Mesenchymal stem cell (in vitro differentiated cells and primary cell): ENCODE data around the gene FCER2.
"Not testable (repeated sequence)": the region's sequence is repeated elsewhere in the genome, so short reads cannot be mapped to it uniquely, and the experiment has no call there.

Experiments
- DNase-seq: peaks from one replicate; pipeline ENCODE4 v3.0.0-alpha.2; 2013
- H2AFZ ChIP-seq: one replicate; pipeline ENCODE4 v1.6.1; 2013; ENCODE audit warnings: low read depth, mild to moderate bottlenecking, control low read depth, inconsistent platforms, low read length, moderate library complexity
- H2AK5ac ChIP-seq: 2 replicates; pipeline ENCODE4 v1.6.1; 2013; ENCODE audit warnings: low read length, moderate library complexity, mild to moderate bottlenecking, inconsistent platforms; ENCODE audit not compliant: severe bottlenecking
- H2BK120ac ChIP-seq: one replicate; pipeline ENCODE4 v1.6.1; 2013; ENCODE audit warnings: low read depth, mild to moderate bottlenecking, inconsistent platforms, low read length, moderate library complexity
- H2BK12ac ChIP-seq, 2 experiments: one replicate each; pipeline ENCODE4 v1.6.1; 2013; ENCODE audit warnings: inconsistent platforms in 2 of 2, low read length in 2 of 2, mild to moderate bottlenecking in 2 of 2, moderate library complexity in 2 of 2, control low read depth in 1 of 2
- H2BK15ac ChIP-seq: one replicate; pipeline ENCODE4 v1.6.1; 2013; ENCODE audit warnings: mild to moderate bottlenecking, low read depth, inconsistent platforms; ENCODE audit not compliant: poor library complexity, severe bottlenecking
- H2BK5ac ChIP-seq: 2 replicates; pipeline ENCODE4 v1.6.1; 2013; ENCODE audit warnings: low read depth, mild to moderate bottlenecking, low read length, control low read depth, inconsistent platforms; ENCODE audit not compliant: poor library complexity, severe bottlenecking
- H3K14ac ChIP-seq, 2 experiments: one replicate each; pipeline ENCODE4 v1.6.1; 2013; ENCODE audit warnings: inconsistent platforms in 2 of 2, low read length in 2 of 2, control low read depth in 1 of 2, mild to moderate bottlenecking in 1 of 2, moderate library complexity in 1 of 2
- H3K18ac ChIP-seq, 2 experiments: one replicate each; pipeline ENCODE4 v1.6.1; 2013; ENCODE audit warnings: inconsistent platforms in 2 of 2, low read length in 2 of 2, control low read depth in 1 of 2, low read depth in 1 of 2, mild to moderate bottlenecking in 1 of 2
- H3K23ac ChIP-seq, 2 experiments: one replicate each; pipeline ENCODE4 v1.6.1; 2013; ENCODE audit warnings: inconsistent platforms in 2 of 2, low read length in 2 of 2, mild to moderate bottlenecking in 2 of 2, moderate library complexity in 2 of 2, control low read depth in 1 of 2
- H3K27ac ChIP-seq: 2 replicates; pipeline ENCODE4 v1.5.1; 2013; ENCODE audit warnings: mild to moderate bottlenecking, moderate library complexity, low read length, control low read depth, inconsistent platforms; ENCODE audit not compliant: poor library complexity, severe bottlenecking
- H3K27me3 ChIP-seq, 2 experiments: 2 replicates each; pipeline versions ENCODE4 v1.6.1 to v1.7.0; 2013; ENCODE audit warnings: low read length in 2 of 2, mild to moderate bottlenecking in 2 of 2, moderate library complexity in 2 of 2, control low read depth in 1 of 2, inconsistent platforms in 1 of 2; ENCODE audit not compliant: control insufficient read depth in 1 of 2, insufficient read depth in 1 of 2
- H3K36me3 ChIP-seq, 2 experiments: 2 replicates each; pipeline versions ENCODE4 v1.6.1 to v1.7.0; 2013; ENCODE audit warnings: low read length in 2 of 2, control low read depth in 1 of 2, inconsistent platforms in 1 of 2, low read depth in 1 of 2, mild to moderate bottlenecking in 1 of 2; ENCODE audit not compliant: insufficient read depth in 2 of 2, control insufficient read depth in 1 of 2
- H3K4ac ChIP-seq, 2 experiments: one replicate each; pipeline ENCODE4 v1.6.1; 2013; ENCODE audit warnings: inconsistent platforms in 2 of 2, low read length in 2 of 2, mild to moderate bottlenecking in 2 of 2, moderate library complexity in 2 of 2, control low read depth in 1 of 2, low read depth in 1 of 2
- H3K4me1 ChIP-seq: 2 replicates; pipeline ENCODE4 v1.6.1; 2013; ENCODE audit warnings: low read depth, low read length, control low read depth; ENCODE audit not compliant: control insufficient read depth, insufficient read depth
- H3K4me2 ChIP-seq: 2 replicates; pipeline ENCODE4 v1.6.1; 2013; ENCODE audit warnings: low read length, mild to moderate bottlenecking, inconsistent platforms; ENCODE audit not compliant: poor library complexity, severe bottlenecking
- H3K4me3 ChIP-seq, 2 experiments: 2 replicates each; pipeline versions ENCODE4 v1.5.1 to v1.7.0; 2013; ENCODE audit warnings: low read length in 2 of 2, mild to moderate bottlenecking in 2 of 2, control low read depth in 1 of 2, low read depth in 1 of 2; ENCODE audit not compliant: insufficient read depth in 1 of 2
- H3K79me1 ChIP-seq: replicated peaks from 2 replicates; pipeline ENCODE4 v1.6.1; 2013; ENCODE audit warnings: mild to moderate bottlenecking, control low read depth, low read length, inconsistent platforms; ENCODE audit not compliant: poor library complexity, severe bottlenecking
- H3K9ac ChIP-seq: 2 replicates; pipeline ENCODE4 v1.7.0; 2013; ENCODE audit warnings: mild to moderate bottlenecking, low read length, moderate library complexity
- H3K9me3 ChIP-seq: 2 replicates; pipeline ENCODE4 v1.7.0; 2013; ENCODE audit warnings: mild to moderate bottlenecking, low read length; ENCODE audit not compliant: control insufficient read depth
- H4K8ac ChIP-seq: one replicate; pipeline ENCODE4 v1.6.1; 2013; ENCODE audit warnings: inconsistent platforms, mild to moderate bottlenecking, low read length, moderate library complexity
- H4K91ac ChIP-seq: one replicate; pipeline ENCODE4 v1.6.1; 2013; ENCODE audit warnings: mild to moderate bottlenecking, low read length, inconsistent platforms
- WGBS: methylation state at CpG from one replicate; pipeline ENCODE4 v1.1.7; 2013; ENCODE audit warnings: mixed read lengths; 5-methylcytosine and 5-hydroxymethylcytosine counted together

The FCER2 gene

GRCh38 chr19:7746903-7747884 lies 45.3 kb upstream of the FCER2 start, which contains the start of gene CD209:
Gene CD209 (minus strand): TSS chr19:7747534. CDS start chr19:7747511, 23 bp downstream.
- Histone ChIP-seq H2BK120ac (no peak within 1 kb of the TSS), H4K91ac (no peak within 1 kb of the TSS), H3K4me1 (no peaks in the 10 kb centered on the region), H3K27ac (no peak within 1 kb of the TSS), H3K9ac (no peak within 1 kb of the TSS), H2BK5ac (no peak within 1 kb of the TSS), H3K36me3 (no peaks in the 10 kb centered on the region), H3K14ac (no peak within 1 kb of the TSS), H3K27me3 (peaks cover 29 to 52% of the 10 kb centered on the region in 2 experiments), H3K4me3 (no peak within 1 kb of the TSS), H4K8ac (no peak within 1 kb of the TSS), H2AK5ac (no peak within 1 kb of the TSS), H2BK15ac (no peak within 1 kb of the TSS), H3K79me1 (no peaks in the 10 kb centered on the region), H3K4me2 (no peak within 1 kb of the TSS), H2BK12ac (no peak within 1 kb of the TSS), H3K4ac (no peak within 1 kb of the TSS), H3K18ac (no peak within 1 kb of the TSS), H3K23ac (no peak within 1 kb of the TSS), H3K9me3 (no peaks in the 10 kb centered on the region), H2AFZ (no peak within 1 kb of the TSS)
- 65% methylated on average over 7 of the region's 7 CpGs for WGBS
- DNase-seq = no peak

- not testable (repeated sequence) for H3K4me1 ChIP-seq, H3K36me3 ChIP-seq, H3K23ac ChIP-seq, H3K4me2 ChIP-seq, H4K91ac ChIP-seq, H3K18ac ChIP-seq, H3K14ac ChIP-seq, H3K9ac ChIP-seq, H2AFZ ChIP-seq, H2AK5ac ChIP-seq, H3K4me3 ChIP-seq, H2BK5ac ChIP-seq, H2BK12ac ChIP-seq, H2BK15ac ChIP-seq, H4K8ac ChIP-seq, H3K79me1 ChIP-seq, H3K27ac ChIP-seq, H2BK120ac ChIP-seq, H3K4ac ChIP-seq, DNase-seq, H3K9me3 ChIP-seq
- WGBS = 89% methylated on average over 4 of the region's 4 CpGs
- peaks cover 26 to 56% of the 10 kb centered on the region in 2 experiments for H3K27me3 ChIP-seq
Observed at GRCh38 chr19:7746306-7746705, 44.4 kb upstream of the FCER2 start.

- Histone ChIP-seq H2AFZ (no peak overlapping the region), H3K4me1 (no peaks in the 10 kb centered on the region), H3K27me3 (peaks cover 26 to 55% of the 10 kb centered on the region in 2 experiments), H3K23ac (no peak overlapping the region), H3K4me2 (no peak overlapping the region), H3K9ac (no peak overlapping the region), H3K4me3 (no peak overlapping the region), H3K18ac (no peak overlapping the region), H2BK15ac (no peak overlapping the region), H3K14ac (no peak overlapping the region), H2BK12ac (no peak overlapping the region), H2AK5ac (no peak overlapping the region), H3K36me3 (no peaks in the 10 kb centered on the region), H4K91ac (no peak overlapping the region), H4K8ac (no peak overlapping the region), H3K79me1 (no peaks in the 10 kb centered on the region), H2BK5ac (no peak overlapping the region), H3K27ac (no peak overlapping the region), H2BK120ac (no peak overlapping the region), H3K9me3 (no peaks in the 10 kb centered on the region), H3K4ac (no peak overlapping the region)
- DNase-seq = no peak
- 72% methylated on average over 9 of the region's 12 CpGs for WGBS
Observed at GRCh38 chr19:7744871-7745650, 43.1 kb upstream of the FCER2 start.
